ENCODE measurements around the gene RASL11A.

- no peak for TF ChIP-seq CTCF (IDR thresholded peaks at IDR 0.05)
- TF ChIP-seq POLR2A (IDR thresholded peaks at IDR 0.05), result no peak
Observed at GRCh38 chr13:27242702-27243101, 27.9 kb upstream of the RASL11A start.
